Upper lobe of left lung (tissue), 6 donors: ENCODE results near the gene WNK2. TPM values are rescaled to one million over a fixed set of nuclear protein-coding genes. Genes with fewer than 3 reads are reported as not detected.

Experiments
- ATAC-seq, 2 donors: fragments of 200-7000 bp; cut with Tn5 transposase; one replicate each; pipeline ENCODE4 v1.9.1; 2022; ENCODE audit warnings: mild to moderate bottlenecking in 2 of 2, moderate library complexity in 2 of 2; ENCODE audit not compliant: low FRiP score in 2 of 2
- DNase-seq, 2 donors: peaks; one replicate each; pipeline ENCODE4 v3.0.0-alpha.2; 2019 to 2020
- H3K27ac ChIP-seq, 4 donors: fragments of 200-600 bp; sonication (generic); one replicate each; pipeline ENCODE4 v1.5.1; 2016 to 2019
- H3K27me3 ChIP-seq, 4 donors: fragments of 200-600 bp; sonication (generic); one replicate each; pipeline ENCODE4 v1.5.1; 2017 to 2019
- H3K36me3 ChIP-seq, 4 donors: fragments of 200-600 bp; sonication (generic); one replicate each; pipeline ENCODE4 v1.5.1; 2016 to 2019
- H3K4me1 ChIP-seq, 4 donors: fragments of 200-600 bp; sonication (generic); one replicate each; pipeline ENCODE4 v1.5.1; 2018 to 2019
- H3K4me3 ChIP-seq, 4 donors: fragments of 200-600 bp; sonication (generic); one replicate each; pipeline ENCODE4 v1.5.1; 2017 to 2019; ENCODE audit warnings: mild to moderate bottlenecking in 2 of 4, moderate library complexity in 1 of 4
- H3K9me3 ChIP-seq, 4 donors: fragments of 200-600 bp; sonication (generic); one replicate each; pipeline ENCODE4 v1.5.1; 2018 to 2019
- EP300 ChIP-seq, 4 donors: sonication (generic); formaldehyde crosslinking; IDR thresholded peaks; one replicate each; pipeline ENCODE4 v1.5.1; 2017; ENCODE audit warnings: antibody characterized with exemption in 4 of 4, control low read depth in 2 of 4
- POLR2A ChIP-seq, 4 donors: fragments of 450-650 bp; IDR thresholded peaks; one replicate each; pipeline ENCODE4 v1.5.1; 2016 to 2017; ENCODE audit warnings: antibody characterized with exemption in 4 of 4, mild to moderate bottlenecking in 2 of 4
- POLR2AphosphoS5 ChIP-seq, 2 donors: sonication (generic); formaldehyde crosslinking; IDR thresholded peaks; one replicate each; pipeline ENCODE4 v1.5.1; 2017; ENCODE audit warnings: antibody characterized with exemption in 2 of 2
- WGBS, 2 donors: methylation state at CpG; one replicate each; pipeline ENCODE4 v1.1.5; 2017 to 2018; 5-methylcytosine and 5-hydroxymethylcytosine counted together
- total RNA-seq, 6 donors: library from RNA; depleted of rRNA in 4 of 6; stranded (reverse); fragments of >200 nt in 4 of 6; gene quantifications; one replicate each; pipeline versions ENCODE4 v1.1.0 to v1.2.1, GENCODE V29; 2016 to 2021
- TF ChIP-seq, protein P1 (sequence below), 6 experiments: fragments of 450-650 bp in 4 of 6; fragments of 200-600 bp in 2 of 6; sonication (generic) in 2 of 6; IDR thresholded peaks; one replicate each; pipeline ENCODE4 v1.5.1; 2016 to 2019; ENCODE audit warnings: antibody characterized with exemption in 6 of 6
- donor health status: DM: no; HTN: no; CAD: no; lungs with moderate emphysema.
- donor health status: DM: no; HTN: yes; CAD: no; lungs with severe emphysema.

The WNK2 gene
- total RNA-seq, 6 donors from 2014 or later, result 1.1 to 11.5 (median 7.3) TPM

DNA sequence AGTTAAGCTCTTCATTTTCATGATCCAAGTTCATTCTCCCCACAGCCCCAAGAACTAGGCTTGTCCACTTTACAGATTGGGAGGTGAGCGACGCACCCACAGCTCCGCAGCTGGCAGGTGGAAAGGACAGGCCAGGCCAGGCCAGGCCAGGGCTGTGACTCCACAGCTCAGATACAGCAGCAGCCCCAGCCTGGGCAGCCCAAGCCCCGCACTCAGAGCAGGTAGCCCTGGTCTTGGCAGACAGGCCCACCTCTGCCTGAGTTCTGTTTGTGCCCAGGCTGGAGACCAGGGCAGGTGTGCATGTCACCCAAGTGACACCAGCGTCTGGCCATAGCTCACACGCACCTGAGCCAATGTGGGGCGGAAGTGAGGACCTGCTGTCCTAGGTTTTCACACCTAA is 124.7 kb downstream of the WNK2 start:
- DNase-seq (peak in 1 of 2 donors; percentile 17), ATAC-seq (no peak)
- Histone ChIP-seq H3K27me3 (no peaks in the 10 kb centered on the region), H3K4me3 (no peak overlapping the region), H3K27ac (no peak overlapping the region), H3K36me3 (no peaks in the 10 kb centered on the region), H3K9me3 (no peaks in the 10 kb centered on the region), H3K4me1 (peaks cover 0 to 14% (median 12%) of the 10 kb centered on the region in 4 donors)
- TF ChIP-seq, protein P1, sequence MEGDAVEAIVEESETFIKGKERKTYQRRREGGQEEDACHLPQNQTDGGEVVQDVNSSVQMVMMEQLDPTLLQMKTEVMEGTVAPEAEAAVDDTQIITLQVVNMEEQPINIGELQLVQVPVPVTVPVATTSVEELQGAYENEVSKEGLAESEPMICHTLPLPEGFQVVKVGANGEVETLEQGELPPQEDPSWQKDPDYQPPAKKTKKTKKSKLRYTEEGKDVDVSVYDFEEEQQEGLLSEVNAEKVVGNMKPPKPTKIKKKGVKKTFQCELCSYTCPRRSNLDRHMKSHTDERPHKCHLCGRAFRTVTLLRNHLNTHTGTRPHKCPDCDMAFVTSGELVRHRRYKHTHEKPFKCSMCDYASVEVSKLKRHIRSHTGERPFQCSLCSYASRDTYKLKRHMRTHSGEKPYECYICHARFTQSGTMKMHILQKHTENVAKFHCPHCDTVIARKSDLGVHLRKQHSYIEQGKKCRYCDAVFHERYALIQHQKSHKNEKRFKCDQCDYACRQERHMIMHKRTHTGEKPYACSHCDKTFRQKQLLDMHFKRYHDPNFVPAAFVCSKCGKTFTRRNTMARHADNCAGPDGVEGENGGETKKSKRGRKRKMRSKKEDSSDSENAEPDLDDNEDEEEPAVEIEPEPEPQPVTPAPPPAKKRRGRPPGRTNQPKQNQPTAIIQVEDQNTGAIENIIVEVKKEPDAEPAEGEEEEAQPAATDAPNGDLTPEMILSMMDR (IDR thresholded peaks at IDR 0.05), result no peak
- TF ChIP-seq POLR2AphosphoS5 (IDR thresholded peaks at IDR 0.05) (no peak), POLR2A (IDR thresholded peaks at IDR 0.05) (no peak), EP300 (IDR thresholded peaks at IDR 0.05) (no peak)
- WGBS, 2 donors, result 97 to 98% methylated on average over 6 to 7 of the region's 7 CpGs

DNA sequence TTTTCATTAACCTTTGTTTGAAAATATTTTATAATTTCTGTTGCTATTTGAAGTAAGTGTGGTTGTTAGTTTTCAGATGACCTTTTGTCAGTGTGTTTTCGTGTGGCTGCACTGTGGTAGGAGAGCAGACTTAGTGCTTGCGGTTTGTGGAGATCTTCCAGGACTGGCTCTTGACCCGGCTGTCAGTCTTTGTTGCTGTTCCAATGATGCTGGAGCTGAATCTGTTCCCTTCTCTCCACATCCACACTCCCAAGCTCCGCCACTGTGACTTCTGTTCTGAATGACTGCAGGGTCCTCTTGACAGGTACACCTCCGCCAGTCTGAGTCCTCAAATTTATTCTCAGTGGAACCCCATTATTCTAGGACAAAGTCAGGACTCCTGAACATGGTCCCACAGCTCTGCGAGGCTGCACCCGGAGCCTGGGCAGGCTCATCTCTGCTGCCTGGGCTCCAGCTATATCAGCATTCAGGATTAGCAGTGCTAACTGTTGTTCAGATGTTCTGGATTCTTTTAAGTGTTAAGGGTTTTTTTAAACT is 126.0 kb downstream of the WNK2 start:
- DNase-seq, result no peak

DNA sequence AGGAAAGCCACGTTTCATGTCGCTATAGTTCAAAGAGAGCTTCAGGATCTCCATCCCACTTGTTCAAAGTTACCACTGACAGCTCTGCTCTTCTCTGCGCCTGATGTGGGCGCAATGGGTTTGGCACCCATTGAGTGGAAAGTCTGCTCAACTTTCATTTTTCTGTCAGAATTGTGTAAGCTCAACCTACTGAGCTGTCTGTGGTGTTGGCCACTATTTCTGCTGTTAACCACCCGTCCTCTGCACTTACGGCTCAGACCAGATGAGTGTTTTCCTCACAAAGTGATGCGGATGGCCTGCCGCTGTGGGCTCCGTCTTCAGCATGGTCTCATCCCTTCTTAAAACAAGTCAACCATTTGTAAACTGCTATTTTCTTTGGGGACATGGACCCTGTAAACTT is 131.2 kb downstream of the WNK2 start:
- Histone ChIP-seq H3K36me3 (no peaks in the 10 kb centered on the region), H3K27me3 (no peaks in the 10 kb centered on the region), H3K4me3 (no peak overlapping the region), H3K4me1 (peaks cover 0 to 14% (median 8%) of the 10 kb centered on the region in 4 donors), H3K9me3 (no peaks in the 10 kb centered on the region), H3K27ac (no peak overlapping the region)
- no peak for ATAC-seq
- WGBS, 2 donors, result 85 to 95% methylated on average over 9 of the region's 9 CpGs
- no peak for TF ChIP-seq POLR2AphosphoS5 (IDR thresholded peaks at IDR 0.05)
- no peak for TF ChIP-seq POLR2A (IDR thresholded peaks at IDR 0.05)
- TF ChIP-seq, protein P1 (IDR thresholded peaks at IDR 0.05), result no peak
- no peak for TF ChIP-seq EP300 (IDR thresholded peaks at IDR 0.05)
- DNase-seq, result no peak

More for the DNA sequence above, 126.0 kb downstream of the WNK2 start:
- Histone ChIP-seq H3K36me3 (no peaks in the 10 kb centered on the region), H3K4me3 (no peak overlapping the region), H3K9me3 (no peaks in the 10 kb centered on the region), H3K27me3 (no peaks in the 10 kb centered on the region), H3K27ac (no peak overlapping the region), H3K4me1 (peaks cover 0 to 14% (median 11%) of the 10 kb centered on the region in 4 donors)
- TF ChIP-seq POLR2A (IDR thresholded peaks at IDR 0.05) (no peak), EP300 (IDR thresholded peaks at IDR 0.05) (no peak), POLR2AphosphoS5 (IDR thresholded peaks at IDR 0.05) (no peak)
- TF ChIP-seq, protein P1 (IDR thresholded peaks at IDR 0.05), result no peak
- WGBS, 2 donors, result 91 to 92% methylated on average over 7 of the region's 7 CpGs
- no peak for ATAC-seq

DNA sequence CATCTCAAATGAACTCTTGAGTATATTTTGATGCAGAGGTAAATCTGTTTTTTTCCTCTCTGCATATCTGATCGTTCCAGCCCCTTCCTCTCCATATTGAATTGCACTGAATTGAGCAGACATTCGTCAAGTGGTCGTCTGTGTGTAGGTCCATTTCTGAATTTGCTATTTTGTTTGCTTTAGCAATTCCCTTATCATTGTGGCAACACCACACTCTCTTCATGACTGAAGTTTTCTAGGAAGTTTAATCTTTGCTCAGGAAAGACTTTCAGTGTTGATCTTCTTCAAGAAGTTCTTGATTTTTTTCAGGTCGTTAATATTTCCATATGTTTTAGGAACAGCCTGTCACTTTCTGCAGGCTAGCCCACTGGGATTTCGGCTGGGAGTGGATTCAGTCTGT is 132.0 kb downstream of the WNK2 start:
- no peaks in the 10 kb centered on the region for H3K9me3 ChIP-seq
- no peak overlapping the region for H3K27ac ChIP-seq
- H3K36me3 ChIP-seq, result no peaks in the 10 kb centered on the region
- DNase-seq, result no peak
- H3K27me3 ChIP-seq, result no peaks in the 10 kb centered on the region
- WGBS, 2 donors, result 30 to 32% methylated on average over 5 of the region's 5 CpGs
- TF ChIP-seq, protein P1 (IDR thresholded peaks at IDR 0.05), result no peak
- TF ChIP-seq POLR2AphosphoS5 (IDR thresholded peaks at IDR 0.05) (no peak), POLR2A (IDR thresholded peaks at IDR 0.05) (no peak), EP300 (IDR thresholded peaks at IDR 0.05) (no peak)
- peaks cover 0 to 14% (median 8%) of the 10 kb centered on the region in 4 donors for H3K4me1 ChIP-seq
- no peak overlapping the region for H3K4me3 ChIP-seq
- ATAC-seq, result no peak
